Stimulated activated CD4-positive, alpha-beta T cell treated with anti-CD3 and anti-CD28 coated beads, Interleukin-12 subunit alpha, Interleukin-12 subunit beta, amount 100 ng/mL, for 48 hours (primary cell): ENCODE measurements around the gene SIRPA.
"Not testable (repeated sequence)": the region's sequence is repeated elsewhere in the genome, so short reads cannot be mapped to it uniquely, and the experiment has no call there.

Source experiments
- DNase-seq, 3 donors: peaks; one replicate each; pipeline ENCODE4 v3.0.0-alpha.2; 2020; ENCODE audit warnings: low read depth in 2 of 3, low spot score in 1 of 3

Gene SIRPA

GRCh38 chr20:1906361-1907051 lies 11.3 kb downstream of the SIRPA start:
- DNase-seq, result no peak

GRCh38 chr20:1907586-1907985 lies 12.4 kb downstream of the SIRPA start:
- DNase-seq, result no peak

- DNase-seq, result no peak
These were observed 13.0 kb downstream of the SIRPA start for GRCh38 chr20:1908191-1908590.

- no peak for DNase-seq
These were observed 13.9 kb downstream of the SIRPA start for GRCh38 chr20:1909097-1909496.

GRCh38 chr20:1911536-1911935 lies 16.3 kb downstream of the SIRPA start:
- DNase-seq, result no peak

- DNase-seq, result no peak
These were observed 16.8 kb downstream of the SIRPA start for GRCh38 chr20:1912053-1912452.

GRCh38 chr20:1912646-1913045 lies 17.4 kb downstream of the SIRPA start:
- no peak for DNase-seq

GRCh38 chr20:1915233-1915632 lies 20.0 kb downstream of the SIRPA start:
- DNase-seq, result not testable (repeated sequence)

GRCh38 chr20:1915725-1916124 lies 20.5 kb downstream of the SIRPA start:
- DNase-seq, result no peak

GRCh38 chr20:1917786-1918185 lies 22.6 kb downstream of the SIRPA start:
- DNase-seq, result no peak

GRCh38 chr20:1918491-1919165 lies 23.4 kb downstream of the SIRPA start:
- DNase-seq, result no peak

- DNase-seq, result no peak
These were observed 25.0 kb downstream of the SIRPA start for GRCh38 chr20:1920252-1920651.

GRCh38 chr20:1920826-1921225 lies 25.6 kb downstream of the SIRPA start:
- no peak for DNase-seq

GRCh38 chr20:1921985-1922384 lies 26.8 kb downstream of the SIRPA start:
- not testable (repeated sequence) for DNase-seq

GRCh38 chr20:1922786-1923185 lies 27.6 kb downstream of the SIRPA start:
- DNase-seq, result no peak

- DNase-seq, result no peak
These were observed 30.0 kb downstream of the SIRPA start for GRCh38 chr20:1924910-1925861.

- no peak for DNase-seq
These were observed 31.0 kb downstream of the SIRPA start for GRCh38 chr20:1926237-1926636.

GRCh38 chr20:1927217-1927616 lies 32.0 kb downstream of the SIRPA start:
- DNase-seq, result no peak

GRCh38 chr20:1928154-1928553 lies 32.9 kb downstream of the SIRPA start:
- no peak for DNase-seq

GRCh38 chr20:1928782-1929181 lies 33.6 kb downstream of the SIRPA start:
- DNase-seq, result no peak

GRCh38 chr20:1929460-1929859 lies 34.3 kb downstream of the SIRPA start:
- DNase-seq, result no peak

- DNase-seq, result no peak
These were observed 35.0 kb downstream of the SIRPA start for GRCh38 chr20:1930165-1930564.
